Prostate gland (tissue), 2 donors: ENCODE measurements around the gene TLE2. TPM values are rescaled to one million over a fixed set of nuclear protein-coding genes. Genes with fewer than 3 reads are reported as not detected.

Experiments
- DNase-seq: peaks from one replicate; pipeline ENCODE4 v3.0.0-alpha.2; 2019; ENCODE audit warnings: low spot score
- H3K27ac ChIP-seq, 2 donors: fragments of 200-600 bp; sonication (generic); 2 replicates each; pipeline ENCODE4 v1.5.1; 2017 to 2019
- H3K27me3 ChIP-seq: fragments of 200-600 bp; sonication (generic); replicated peaks from 2 replicates; pipeline ENCODE4 v1.5.1; 2019; ENCODE audit not compliant: insufficient read depth
- H3K36me3 ChIP-seq, 2 donors: fragments of 200-600 bp; sonication (generic); 1 replicate in 1 of 2; 2 replicates in 1 of 2; pipeline versions ENCODE4 v1.5.1 to v1.8.1; 2017 to 2019
- H3K4me1 ChIP-seq: fragments of 200-600 bp; sonication (generic); replicated peaks from 2 replicates; pipeline ENCODE4 v1.5.1; 2019
- H3K4me3 ChIP-seq, 2 donors: fragments of 200-600 bp; sonication (generic); 2 replicates each; pipeline ENCODE4 v1.5.1; 2017 to 2019
- H3K9me3 ChIP-seq: fragments of 200-600 bp; sonication (generic); 2 replicates; pipeline ENCODE4 v1.5.1; 2017
- POLR2A ChIP-seq: fragments of 450-650 bp; IDR thresholded peaks from one replicate; pipeline ENCODE4 v1.6.1; 2016; ENCODE audit warnings: antibody characterized with exemption, mild to moderate bottlenecking
- POLR2AphosphoS5 ChIP-seq: sonication (generic); formaldehyde crosslinking; IDR thresholded peaks from one replicate; pipeline ENCODE4 v1.6.1; 2017; ENCODE audit warnings: antibody characterized with exemption
- WGBS: methylation state at CpG from one replicate; pipeline ENCODE4 v1.1.5; 2018; 5-methylcytosine and 5-hydroxymethylcytosine counted together
- intact Hi-C: fragments of 100-400 bp; cut with DNase I; formaldehyde crosslinking; loops from one replicate; pipeline ENCODE4 v1.14.2; 2022
- total RNA-seq, 2 donors: library from RNA; depleted of rRNA; stranded (reverse); fragments of >200 nt; gene quantifications; one replicate each; pipeline ENCODE4 v1.1.0, GENCODE V29; 2016
- TF ChIP-seq, protein P1 (sequence below), 4 experiments: fragments of 200-600 bp in 2 of 4; fragments of 450-650 bp in 2 of 4; sonication (generic) in 2 of 4; IDR thresholded peaks; 1 replicate in 3 of 4; 2 replicates in 1 of 4; pipeline ENCODE4 v1.5.1; 2016 to 2019; ENCODE audit warnings: antibody characterized with exemption in 4 of 4, mild to moderate bottlenecking in 2 of 4, moderate library complexity in 2 of 4

The TLE2 gene
- total RNA-seq, 2 donors from 2014 or later = 61.9 to 82.1 TPM

DNA sequence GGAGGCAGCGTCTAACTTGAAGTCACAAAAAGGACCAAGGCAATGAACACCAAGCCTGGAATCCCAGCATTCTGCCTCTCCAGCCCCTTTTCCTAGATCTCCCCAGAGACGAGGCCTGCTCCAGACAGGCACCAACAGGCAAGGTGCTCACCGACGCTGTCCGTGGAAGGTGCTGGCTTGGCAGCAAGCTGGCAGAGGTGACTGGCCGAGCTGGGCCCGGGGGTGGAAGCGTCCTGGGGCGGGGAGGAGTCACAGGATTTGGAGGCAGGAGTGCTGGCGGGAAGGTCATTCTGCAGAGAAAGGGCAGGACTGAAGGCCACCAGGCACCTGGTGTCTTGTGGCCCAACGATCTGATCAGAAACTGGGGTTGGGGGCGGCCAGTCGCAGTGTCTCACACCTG is 18.2 kb downstream of the TLE2 start:
- TF ChIP-seq POLR2A = no peak
- TF ChIP-seq, protein P1, sequence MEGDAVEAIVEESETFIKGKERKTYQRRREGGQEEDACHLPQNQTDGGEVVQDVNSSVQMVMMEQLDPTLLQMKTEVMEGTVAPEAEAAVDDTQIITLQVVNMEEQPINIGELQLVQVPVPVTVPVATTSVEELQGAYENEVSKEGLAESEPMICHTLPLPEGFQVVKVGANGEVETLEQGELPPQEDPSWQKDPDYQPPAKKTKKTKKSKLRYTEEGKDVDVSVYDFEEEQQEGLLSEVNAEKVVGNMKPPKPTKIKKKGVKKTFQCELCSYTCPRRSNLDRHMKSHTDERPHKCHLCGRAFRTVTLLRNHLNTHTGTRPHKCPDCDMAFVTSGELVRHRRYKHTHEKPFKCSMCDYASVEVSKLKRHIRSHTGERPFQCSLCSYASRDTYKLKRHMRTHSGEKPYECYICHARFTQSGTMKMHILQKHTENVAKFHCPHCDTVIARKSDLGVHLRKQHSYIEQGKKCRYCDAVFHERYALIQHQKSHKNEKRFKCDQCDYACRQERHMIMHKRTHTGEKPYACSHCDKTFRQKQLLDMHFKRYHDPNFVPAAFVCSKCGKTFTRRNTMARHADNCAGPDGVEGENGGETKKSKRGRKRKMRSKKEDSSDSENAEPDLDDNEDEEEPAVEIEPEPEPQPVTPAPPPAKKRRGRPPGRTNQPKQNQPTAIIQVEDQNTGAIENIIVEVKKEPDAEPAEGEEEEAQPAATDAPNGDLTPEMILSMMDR (IDR thresholded peaks at IDR 0.05) = no peak
- no peak for TF ChIP-seq POLR2AphosphoS5
- WGBS = 88% methylated on average over 13 of the region's 13 CpGs
- no peak for DNase-seq
- Histone ChIP-seq H3K36me3 (no peaks in the 10 kb centered on the region), H3K27me3 (no peaks in the 10 kb centered on the region), H3K9me3 (no peaks in the 10 kb centered on the region), H3K4me1 (no peaks in the 10 kb centered on the region), H3K4me3 (no peak overlapping the region), H3K27ac (no peak overlapping the region)
- intact Hi-C loops = no loop called here

DNA sequence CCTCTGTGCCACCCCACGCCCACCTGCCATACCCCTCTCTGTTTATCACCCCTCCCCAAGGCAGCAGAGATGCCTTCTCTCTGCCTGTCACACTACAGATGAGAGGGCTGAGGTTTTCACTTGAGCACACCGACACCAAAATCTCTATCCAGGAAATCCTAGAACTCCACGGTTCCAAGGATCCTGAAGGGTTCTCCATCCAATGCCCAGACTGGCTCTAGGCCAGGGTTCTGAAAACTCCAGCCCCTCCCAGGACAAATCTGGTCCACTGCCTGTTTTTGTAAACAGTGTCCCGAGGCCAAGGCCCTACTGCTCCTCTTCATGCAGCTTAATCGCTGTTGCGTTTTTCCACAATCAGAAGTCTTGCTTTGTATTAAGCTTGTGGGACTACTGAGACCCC is 20.1 kb downstream of the TLE2 start:
- H3K27me3 ChIP-seq = no peaks in the 10 kb centered on the region
- no peaks in the 10 kb centered on the region for H3K9me3 ChIP-seq
- no peak overlapping the region for H3K27ac ChIP-seq
- H3K4me3 ChIP-seq = no peak overlapping the region
- no peak for TF ChIP-seq POLR2A
- TF ChIP-seq POLR2AphosphoS5 = no peak
- TF ChIP-seq, protein P1 (IDR thresholded peaks at IDR 0.05) = no peak
- intact Hi-C loops = no loop called here
- 88% methylated on average over 6 of the region's 6 CpGs for whole genome bisulfite sequencing
- DNase-seq = no peak
- H3K4me1 ChIP-seq = no peaks in the 10 kb centered on the region
- no peaks in the 10 kb centered on the region for H3K36me3 ChIP-seq

DNA sequence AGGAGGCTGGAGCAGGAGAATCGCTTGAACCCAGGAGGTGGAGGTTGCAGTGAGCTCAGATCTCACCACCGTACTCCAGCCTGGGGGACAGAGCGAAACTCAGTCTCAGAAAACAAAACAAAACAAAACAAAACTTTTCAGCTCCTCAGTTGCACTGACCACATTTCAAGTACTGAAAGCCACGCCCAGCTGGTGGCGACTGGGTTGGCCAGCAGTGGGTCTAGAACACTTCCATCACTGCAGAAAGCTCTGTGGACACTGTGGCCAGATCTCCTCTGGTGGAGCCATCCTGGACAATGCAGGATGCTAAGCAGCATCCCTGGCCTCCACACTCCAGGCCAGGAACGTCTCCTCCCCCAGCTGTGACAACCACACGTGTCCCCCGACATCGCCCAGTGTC is 21.1 kb downstream of the TLE2 start:
- no peaks in the 10 kb centered on the region for H3K27me3 ChIP-seq
- no peak overlapping the region for H3K27ac ChIP-seq
- H3K36me3 ChIP-seq = no peaks in the 10 kb centered on the region
- no peaks in the 10 kb centered on the region for H3K4me1 ChIP-seq
- TF ChIP-seq POLR2A (no peak), POLR2AphosphoS5 (no peak)
- TF ChIP-seq, protein P1 (IDR thresholded peaks at IDR 0.05) = no peak
- no peak overlapping the region for H3K4me3 ChIP-seq
- no peak for DNase-seq
- intact Hi-C loops = no loop called here
- H3K9me3 ChIP-seq = no peaks in the 10 kb centered on the region
- 88% methylated on average over 9 of the region's 9 CpGs for WGBS

DNA sequence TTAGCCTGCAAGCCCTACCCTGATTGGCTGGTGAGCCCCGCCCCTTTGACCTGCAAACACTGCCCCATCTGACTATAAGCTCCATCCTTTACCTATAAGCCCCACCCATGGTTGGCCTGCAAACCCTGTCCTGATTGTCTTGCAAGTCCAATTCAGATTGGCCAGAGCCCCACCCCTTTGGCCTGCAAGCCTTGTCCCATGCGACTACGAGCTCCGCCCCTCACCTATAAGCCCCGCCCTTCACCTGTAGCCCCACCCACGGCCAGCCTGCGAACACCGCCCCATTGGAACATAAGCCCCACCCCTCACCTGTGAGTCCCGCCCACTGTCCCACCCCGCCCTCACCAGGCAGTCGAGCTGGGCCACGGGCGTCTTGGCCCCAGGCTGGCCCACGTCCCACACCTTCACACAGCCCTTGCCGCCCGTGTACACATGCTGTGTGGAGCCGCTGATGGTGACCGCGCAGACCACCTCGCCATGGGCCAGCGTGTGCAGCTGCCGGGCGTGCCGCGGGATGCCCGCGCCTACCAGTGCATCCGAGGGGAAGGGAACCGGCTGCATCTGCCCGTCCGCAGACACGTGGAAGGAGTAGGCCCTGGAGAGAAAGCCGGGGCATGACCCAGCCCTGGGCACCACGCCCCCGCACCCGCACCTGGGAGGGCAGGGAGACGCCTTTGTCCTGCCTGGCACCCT is 22.9 kb downstream of the TLE2 start:
- intact Hi-C loops = no loop called here
- H3K4me3 ChIP-seq = no peak overlapping the region
- no peaks in the 10 kb centered on the region for H3K27me3 ChIP-seq
- no peaks in the 10 kb centered on the region for H3K9me3 ChIP-seq
- WGBS = 81% methylated on average over 36 of the region's 37 CpGs
- TF ChIP-seq, protein P1 (IDR thresholded peaks at IDR 0.05) = no peak
- TF ChIP-seq POLR2A (no peak), POLR2AphosphoS5 (no peak)
- H3K4me1 ChIP-seq = no peaks in the 10 kb centered on the region
- no peak for DNase-seq
- no peak overlapping the region for H3K27ac ChIP-seq
- H3K36me3 ChIP-seq = no peaks in the 10 kb centered on the region

DNA sequence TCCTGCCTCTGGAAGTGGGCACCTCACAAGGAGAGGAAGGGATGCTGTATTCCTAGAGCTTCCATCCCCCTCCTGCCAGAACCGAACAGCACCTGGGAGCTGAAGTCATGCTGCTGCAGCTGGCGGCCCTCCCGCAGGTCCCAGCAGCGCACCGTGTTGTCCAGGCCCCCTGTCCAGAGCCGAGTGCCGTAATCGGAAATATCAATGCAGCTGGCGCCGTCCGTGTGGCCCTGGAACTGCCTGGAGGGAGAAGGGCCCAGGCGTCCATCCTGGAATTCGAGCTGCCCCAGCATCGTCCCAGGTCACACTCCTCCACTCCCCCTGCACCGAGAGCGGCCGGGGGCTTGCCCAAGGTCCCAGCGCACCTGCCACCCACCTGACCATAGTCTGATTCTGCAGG is 23.7 kb downstream of the TLE2 start:
- 83% methylated on average over 5 of the region's 18 CpGs for WGBS
- no peaks in the 10 kb centered on the region for H3K4me1 ChIP-seq
- no peaks in the 10 kb centered on the region for H3K27me3 ChIP-seq
- no peak overlapping the region for H3K27ac ChIP-seq
- intact Hi-C loops = no loop called here
- H3K9me3 ChIP-seq = no peaks in the 10 kb centered on the region
- H3K36me3 ChIP-seq = no peaks in the 10 kb centered on the region
- no peak for DNase-seq
- H3K4me3 ChIP-seq = no peak overlapping the region
- TF ChIP-seq POLR2A = no peak
- TF ChIP-seq, protein P1 (IDR thresholded peaks at IDR 0.05) = no peak
- no peak for TF ChIP-seq POLR2AphosphoS5
